Measurements from ENCODE around the gene ELK3. TPM values are rescaled to one million over a fixed set of nuclear protein-coding genes. Genes with fewer than 3 reads are reported as not detected.

Gene ELK3
- total RNA-seq, 1 donor from 2014 or later = 49.9 TPM

GRCh38 chr12:96249196-96250118 is 55.3 kb downstream of the ELK3 start:
- intact Hi-C loops (cut with micrococcal nuclease) = no loop called here

GRCh38 chr12:96250119-96250685 is 56.0 kb downstream of the ELK3 start:
- intact Hi-C loops (cut with micrococcal nuclease) = no loop called here

- intact Hi-C loops (cut with micrococcal nuclease) = no loop called here
Measured at GRCh38 chr12:96255077-96255476, 60.9 kb downstream of the ELK3 start.

GRCh38 chr12:96256672-96257361 is 62.6 kb downstream of the ELK3 start:
- intact Hi-C loops (cut with micrococcal nuclease) = no loop called here

GRCh38 chr12:96257550-96258103 is 63.5 kb downstream of the ELK3 start:
- intact Hi-C loops (cut with micrococcal nuclease) = loop anchor here (2.0 kb wide), 1 partner anchor 15 kb away; no protein-coding TSS in a partner anchor

- intact Hi-C loops (cut with micrococcal nuclease) = loop anchor here (2.0 kb wide), 1 partner anchor 16 kb away; no protein-coding TSS in a partner anchor
Measured at GRCh38 chr12:96258104-96258961, 64.2 kb downstream of the ELK3 start.

- intact Hi-C loops (cut with micrococcal nuclease) = no loop called here
Measured at GRCh38 chr12:96260231-96260630, 66.1 kb downstream of the ELK3 start.

- intact Hi-C loops (cut with micrococcal nuclease) = no loop called here
Measured at GRCh38 chr12:96260644-96261043, 66.5 kb downstream of the ELK3 start.

GRCh38 chr12:96261557-96261956 is 67.4 kb downstream of the ELK3 start:
- intact Hi-C loops (cut with micrococcal nuclease) = no loop called here

GRCh38 chr12:96263449-96263902 is 69.3 kb downstream of the ELK3 start:
- intact Hi-C loops (cut with micrococcal nuclease) = no loop called here

- intact Hi-C loops (cut with micrococcal nuclease) = no loop called here
Measured at GRCh38 chr12:96265400-96265799, 71.2 kb downstream of the ELK3 start.

GRCh38 chr12:96265836-96266235 is 71.7 kb downstream of the ELK3 start:
- intact Hi-C loops (cut with micrococcal nuclease) = no loop called here

- intact Hi-C loops (cut with micrococcal nuclease) = no loop called here
Measured at GRCh38 chr12:96266238-96266637, 72.1 kb downstream of the ELK3 start.

- intact Hi-C loops (cut with micrococcal nuclease) = no loop called here
Measured at GRCh38 chr12:96271469-96272199, 77.5 kb downstream of the ELK3 start.

- intact Hi-C loops (cut with micrococcal nuclease) = no loop called here
Measured at GRCh38 chr12:96274331-96274730, 80.2 kb downstream of the ELK3 start.

GRCh38 chr12:96285158-96285557 is 91.0 kb downstream of the ELK3 start:
- intact Hi-C loops (cut with micrococcal nuclease) = loop anchor here (5.0 kb wide), 1 partner anchor 232 kb away; no protein-coding TSS in a partner anchor

GRCh38 chr12:96289067-96289466 is 94.9 kb downstream of the ELK3 start:
- intact Hi-C loops (cut with micrococcal nuclease) = loop anchor here (5.0 kb wide), 1 partner anchor 228 kb away; no protein-coding TSS in a partner anchor

- intact Hi-C loops (cut with micrococcal nuclease) = no loop called here
Measured at GRCh38 chr12:96293093-96293492, 98.9 kb downstream of the ELK3 start.

- intact Hi-C loops (cut with micrococcal nuclease) = no loop called here
Measured at GRCh38 chr12:96294831-96295230, 100.7 kb downstream of the ELK3 start.
